ENCODE data around the gene CASZ1.

The CASZ1 gene

GRCh38 chr1:10665930-10666850 is 130.3 kb downstream of the CASZ1 start:
- no peak for DNase-seq

- DNase-seq = no peak
Measured at GRCh38 chr1:10665226-10665625, 131.2 kb downstream of the CASZ1 start.

GRCh38 chr1:10664251-10664650 is 132.2 kb downstream of the CASZ1 start:
- DNase-seq = no peak

GRCh38 chr1:10663678-10664035 is 132.8 kb downstream of the CASZ1 start:
- no peak for DNase-seq

- no peak for DNase-seq
Measured at GRCh38 chr1:10662824-10663677, 133.4 kb downstream of the CASZ1 start.

GRCh38 chr1:10662090-10662688 is 134.3 kb downstream of the CASZ1 start:
- no peak for DNase-seq

- no peak for DNase-seq
Measured at GRCh38 chr1:10661453-10661852, 135.0 kb downstream of the CASZ1 start.

- no peak for DNase-seq
Measured at GRCh38 chr1:10659646-10660540, 136.6 kb downstream of the CASZ1 start.

GRCh38 chr1:10659218-10659617 is 137.2 kb downstream of the CASZ1 start:
- DNase-seq = no peak

GRCh38 chr1:10658396-10659066 is 137.9 kb downstream of the CASZ1 start:
- DNase-seq = no peak

- no peak for DNase-seq
Measured at GRCh38 chr1:10657088-10657847, 139.2 kb downstream of the CASZ1 start.

GRCh38 chr1:10656431-10656830 is 140.0 kb downstream of the CASZ1 start:
- DNase-seq = no peak

GRCh38 chr1:10655002-10655401 is 141.4 kb downstream of the CASZ1 start:
- DNase-seq = no peak

- no peak for DNase-seq
Measured at GRCh38 chr1:10653370-10654125, 142.9 kb downstream of the CASZ1 start.

GRCh38 chr1:10652626-10653025 is 143.8 kb downstream of the CASZ1 start:
- no peak for DNase-seq

- DNase-seq = no peak
Measured at GRCh38 chr1:10651793-10652192, 144.7 kb downstream of the CASZ1 start.

GRCh38 chr1:10651389-10651766 is 145.1 kb downstream of the CASZ1 start:
- DNase-seq = no peak

- DNase-seq = no peak
Measured at GRCh38 chr1:10650556-10651388, 145.7 kb downstream of the CASZ1 start.

- DNase-seq = no peak
Measured at GRCh38 chr1:10649517-10650201, 146.8 kb downstream of the CASZ1 start.

Data from GDM1 (cell line).